ENCODE results near the gene BEND3. TPM values are rescaled to one million over a fixed set of nuclear protein-coding genes. Genes with fewer than 3 reads are reported as not detected.

The BEND3 gene
- total RNA-seq, 1 donor from 2014 or later = 5.8 TPM

GRCh38 chr6:107075951-107076381 is 39.3 kb downstream of the BEND3 start:
- H3K36me3 Mint-ChIP-seq (ENCODE audit: low read depth, unreplicated experiment) = peaks cover 2% of the 10 kb centered on the region
- H3K4me3 Mint-ChIP-seq (ENCODE audit: unreplicated experiment) = no peak overlapping the region
- TF ChIP-seq, protein P1, sequence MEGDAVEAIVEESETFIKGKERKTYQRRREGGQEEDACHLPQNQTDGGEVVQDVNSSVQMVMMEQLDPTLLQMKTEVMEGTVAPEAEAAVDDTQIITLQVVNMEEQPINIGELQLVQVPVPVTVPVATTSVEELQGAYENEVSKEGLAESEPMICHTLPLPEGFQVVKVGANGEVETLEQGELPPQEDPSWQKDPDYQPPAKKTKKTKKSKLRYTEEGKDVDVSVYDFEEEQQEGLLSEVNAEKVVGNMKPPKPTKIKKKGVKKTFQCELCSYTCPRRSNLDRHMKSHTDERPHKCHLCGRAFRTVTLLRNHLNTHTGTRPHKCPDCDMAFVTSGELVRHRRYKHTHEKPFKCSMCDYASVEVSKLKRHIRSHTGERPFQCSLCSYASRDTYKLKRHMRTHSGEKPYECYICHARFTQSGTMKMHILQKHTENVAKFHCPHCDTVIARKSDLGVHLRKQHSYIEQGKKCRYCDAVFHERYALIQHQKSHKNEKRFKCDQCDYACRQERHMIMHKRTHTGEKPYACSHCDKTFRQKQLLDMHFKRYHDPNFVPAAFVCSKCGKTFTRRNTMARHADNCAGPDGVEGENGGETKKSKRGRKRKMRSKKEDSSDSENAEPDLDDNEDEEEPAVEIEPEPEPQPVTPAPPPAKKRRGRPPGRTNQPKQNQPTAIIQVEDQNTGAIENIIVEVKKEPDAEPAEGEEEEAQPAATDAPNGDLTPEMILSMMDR (IDR thresholded peaks at IDR 0.05; ENCODE audit: unreplicated experiment) = no peak
- peaks cover 10% of the 10 kb centered on the region for H3K27me3 Mint-ChIP-seq (ENCODE audit: unreplicated experiment)
- H3K27ac Mint-ChIP-seq (ENCODE audit: unreplicated experiment) = no peak overlapping the region
- no peaks in the 10 kb centered on the region for H3K9me3 Mint-ChIP-seq (ENCODE audit: unreplicated experiment)
- DNase-seq (ENCODE audit: low spot score) = no peak
- no peaks in the 10 kb centered on the region for H3K4me1 Mint-ChIP-seq (ENCODE audit: unreplicated experiment)

GRCh38 chr6:107070686-107071085 is 44.6 kb downstream of the BEND3 start:
- Mint-ChIP-seq H3K4me3 (ENCODE audit: unreplicated experiment) (no peak overlapping the region), H3K4me1 (ENCODE audit: unreplicated experiment) (no peaks in the 10 kb centered on the region), H3K36me3 (ENCODE audit: low read depth, unreplicated experiment) (peaks cover 5% of the 10 kb centered on the region), H3K9me3 (ENCODE audit: unreplicated experiment) (peaks cover 4% of the 10 kb centered on the region), H3K27ac (ENCODE audit: unreplicated experiment) (no peak overlapping the region), H3K27me3 (ENCODE audit: unreplicated experiment) (peaks cover 14% of the 10 kb centered on the region)
- TF ChIP-seq, protein P1 (IDR thresholded peaks at IDR 0.05; ENCODE audit: unreplicated experiment) = no peak
- DNase-seq (ENCODE audit: low spot score) = no peak

DNA sequence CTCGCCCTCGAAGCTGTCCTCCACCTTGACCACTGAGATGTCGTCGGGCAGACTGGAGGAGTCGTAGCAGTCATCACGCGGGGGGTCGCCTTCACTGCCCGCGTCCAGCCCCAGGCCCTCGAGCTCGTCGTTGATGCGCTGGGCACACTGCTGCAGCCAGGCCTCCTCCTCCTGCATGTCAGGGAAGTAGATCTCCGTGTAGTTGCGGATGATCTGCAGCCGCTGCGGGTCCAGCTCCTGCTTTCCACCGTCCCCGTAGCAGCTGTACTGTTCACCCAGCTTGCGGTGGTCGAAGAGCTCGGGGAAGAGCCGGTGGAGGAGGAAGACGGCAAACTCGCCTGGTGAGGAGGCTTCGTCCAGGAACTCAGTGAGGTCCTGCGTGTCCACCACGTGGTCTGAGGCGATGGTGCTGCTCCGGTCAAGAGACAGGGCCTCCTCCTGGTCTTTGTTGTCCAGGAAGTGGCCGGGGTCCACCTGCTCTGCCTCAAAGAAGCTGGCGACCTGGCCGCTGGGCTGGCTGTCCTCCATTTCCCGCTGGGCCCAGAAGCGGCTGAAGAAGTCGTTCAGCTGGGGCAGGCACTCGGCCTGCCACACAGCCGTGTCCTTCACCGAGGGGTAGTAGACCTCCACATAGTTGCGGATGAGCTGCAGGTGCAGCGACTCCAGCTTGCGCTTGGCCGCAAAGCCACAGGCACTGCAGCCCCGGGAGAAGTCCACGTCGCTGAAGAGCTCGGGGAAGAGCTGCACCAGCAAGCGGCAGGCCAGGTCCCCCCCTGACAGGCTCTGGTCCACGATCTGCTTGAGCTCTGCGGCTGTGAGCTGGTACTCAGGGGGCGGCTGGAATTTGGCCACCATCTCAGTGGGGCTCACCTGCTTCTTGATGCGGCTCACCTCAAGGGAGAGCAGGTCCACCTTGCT is 45.4 kb downstream of the BEND3 start:
- H3K36me3 Mint-ChIP-seq (ENCODE audit: low read depth, unreplicated experiment) = peaks cover 5% of the 10 kb centered on the region
- DNase-seq (ENCODE audit: low spot score) = no peak
- H3K27me3 Mint-ChIP-seq (ENCODE audit: unreplicated experiment) = peaks cover 14% of the 10 kb centered on the region
- H3K27ac Mint-ChIP-seq (ENCODE audit: unreplicated experiment) = no peak overlapping the region
- TF ChIP-seq, protein P1 (IDR thresholded peaks at IDR 0.05; ENCODE audit: unreplicated experiment) = no peak
- peaks cover 4% of the 10 kb centered on the region for H3K9me3 Mint-ChIP-seq (ENCODE audit: unreplicated experiment)
- H3K4me3 Mint-ChIP-seq (ENCODE audit: unreplicated experiment) = no peak overlapping the region
- peaks cover 1% of the 10 kb centered on the region for H3K4me1 Mint-ChIP-seq (ENCODE audit: unreplicated experiment)

GRCh38 chr6:107068691-107069630 is 46.4 kb downstream of the BEND3 start:
- H3K4me3 Mint-ChIP-seq (ENCODE audit: unreplicated experiment) = no peak overlapping the region
- H3K27me3 Mint-ChIP-seq (ENCODE audit: unreplicated experiment) = peaks cover 14% of the 10 kb centered on the region
- TF ChIP-seq, protein P1 (IDR thresholded peaks at IDR 0.05; ENCODE audit: unreplicated experiment) = no peak
- H3K36me3 Mint-ChIP-seq (ENCODE audit: low read depth, unreplicated experiment) = peaks cover 5% of the 10 kb centered on the region
- no peak for DNase-seq (ENCODE audit: low spot score)
- peaks cover 3% of the 10 kb centered on the region for H3K4me1 Mint-ChIP-seq (ENCODE audit: unreplicated experiment)
- peaks cover 4% of the 10 kb centered on the region for H3K9me3 Mint-ChIP-seq (ENCODE audit: unreplicated experiment)
- no peak overlapping the region for H3K27ac Mint-ChIP-seq (ENCODE audit: unreplicated experiment)
